ENCODE measurements around the gene SLC9A3. TPM values are rescaled to one million over a fixed set of nuclear protein-coding genes. Genes with fewer than 3 reads are reported as not detected.

The SLC9A3 gene
- total RNA-seq, 1 donor from 2014 or later, result 3.9 TPM

DNA sequence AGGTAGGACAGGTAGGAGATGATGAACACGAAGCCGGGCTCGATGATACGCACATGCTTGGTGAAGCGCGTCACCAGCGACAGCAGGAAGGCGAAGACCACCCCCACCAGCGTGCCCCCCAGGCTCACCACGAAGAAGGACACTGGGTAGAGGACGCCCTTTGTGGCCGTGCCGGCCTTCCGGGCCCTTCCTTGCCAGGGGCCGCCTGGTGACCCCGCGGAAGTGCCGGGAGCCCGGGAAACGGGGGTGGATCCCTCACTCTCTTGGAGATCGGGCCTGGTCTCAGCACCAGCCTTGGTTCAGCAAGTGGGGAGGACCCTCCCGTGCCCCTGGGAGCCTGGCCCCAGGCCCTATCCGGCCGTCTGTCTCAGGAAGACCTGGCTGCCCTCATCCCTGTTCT lies 39.7 kb downstream of the SLC9A3 start:
- intact Hi-C loops (cut with DNase I), result no loop called here
- H3K4me1 ChIP-seq, result no peaks in the 10 kb centered on the region
- DNase-seq (ENCODE audit: extremely low spot score in 2 of 2), result no peak

DNA sequence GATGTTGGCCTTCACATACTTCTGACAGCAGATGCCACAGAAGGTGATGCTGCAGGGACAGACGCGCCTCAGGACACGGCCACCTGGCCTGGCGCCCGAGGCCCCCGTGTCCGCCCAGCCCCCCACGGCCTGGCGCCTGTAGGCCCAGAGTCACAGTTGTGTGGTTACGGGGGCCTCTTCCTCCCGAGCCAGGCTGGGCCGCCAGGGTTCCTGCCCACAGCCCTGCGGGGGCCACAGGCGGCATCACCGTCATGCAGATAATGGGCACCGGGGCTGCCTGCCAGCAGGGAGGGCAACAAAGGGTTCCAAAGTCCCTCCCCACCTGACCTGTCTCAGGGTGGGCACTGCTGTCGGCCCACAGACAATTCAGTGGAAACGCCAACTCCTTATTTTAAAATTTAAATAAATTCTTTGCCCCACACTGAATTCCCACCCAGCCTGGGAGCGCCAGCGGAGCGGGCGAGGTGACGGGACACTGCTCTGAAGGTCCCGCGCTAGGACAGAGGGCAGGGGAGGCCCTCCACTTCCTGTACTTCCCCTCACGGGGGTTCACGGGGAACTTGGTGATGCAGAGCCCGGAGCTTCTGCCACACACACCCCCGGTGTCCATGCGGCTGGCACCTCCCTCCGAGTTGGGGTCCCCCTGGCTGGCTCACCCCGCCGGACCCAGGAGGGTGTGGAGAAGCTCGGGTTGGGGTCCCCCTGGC lies 40.7 kb downstream of the SLC9A3 start:
- H3K27me3 ChIP-seq, result no peaks in the 10 kb centered on the region

More for the DNA sequence above, 39.7 kb downstream of the SLC9A3 start:
- TF ChIP-seq POLR2AphosphoS5 (IDR thresholded peaks at IDR 0.05; ENCODE audit: insufficient read depth in 1 of 2, low read depth in 1 of 2), result no peak
- no peak overlapping the region for H3K27ac ChIP-seq
- H3K9me3 ChIP-seq, result no peaks in the 10 kb centered on the region
- no peak overlapping the region for H3K4me3 ChIP-seq
- H3K36me3 ChIP-seq, result no peaks in the 10 kb centered on the region
- no peaks in the 10 kb centered on the region for H3K27me3 ChIP-seq

GRCh38 chr5:483011-483410 lies 41.2 kb downstream of the SLC9A3 start:
- Histone ChIP-seq H3K9me3 (no peaks in the 10 kb centered on the region), H3K4me1 (no peaks in the 10 kb centered on the region), H3K4me3 (no peak overlapping the region), H3K36me3 (no peaks in the 10 kb centered on the region), H3K27ac (no peak overlapping the region), H3K27me3 (no peaks in the 10 kb centered on the region)
- TF ChIP-seq POLR2A (IDR thresholded peaks at IDR 0.05) (no peak), POLR2AphosphoS5 (IDR thresholded peaks at IDR 0.05; ENCODE audit: insufficient read depth in 1 of 2, low read depth in 1 of 2) (no peak), CTCF (IDR thresholded peaks at IDR 0.05) (no peak)
- DNase-seq (ENCODE audit: extremely low spot score in 2 of 2), result no peak
- intact Hi-C loops (cut with DNase I), result no loop called here

More for the DNA sequence above, 40.7 kb downstream of the SLC9A3 start:
- Histone ChIP-seq H3K4me3 (no peak overlapping the region), H3K27ac (no peak overlapping the region), H3K4me1 (no peaks in the 10 kb centered on the region), H3K9me3 (no peaks in the 10 kb centered on the region), H3K36me3 (no peaks in the 10 kb centered on the region)
- TF ChIP-seq POLR2AphosphoS5 (IDR thresholded peaks at IDR 0.05; ENCODE audit: insufficient read depth in 1 of 2, low read depth in 1 of 2), result no peak
- TF ChIP-seq POLR2A (IDR thresholded peaks at IDR 0.05), result no peak
- no peak for TF ChIP-seq CTCF (IDR thresholded peaks at IDR 0.05)
- no peak for DNase-seq (ENCODE audit: extremely low spot score in 2 of 2)
- intact Hi-C loops (cut with DNase I), result no loop called here

DNA sequence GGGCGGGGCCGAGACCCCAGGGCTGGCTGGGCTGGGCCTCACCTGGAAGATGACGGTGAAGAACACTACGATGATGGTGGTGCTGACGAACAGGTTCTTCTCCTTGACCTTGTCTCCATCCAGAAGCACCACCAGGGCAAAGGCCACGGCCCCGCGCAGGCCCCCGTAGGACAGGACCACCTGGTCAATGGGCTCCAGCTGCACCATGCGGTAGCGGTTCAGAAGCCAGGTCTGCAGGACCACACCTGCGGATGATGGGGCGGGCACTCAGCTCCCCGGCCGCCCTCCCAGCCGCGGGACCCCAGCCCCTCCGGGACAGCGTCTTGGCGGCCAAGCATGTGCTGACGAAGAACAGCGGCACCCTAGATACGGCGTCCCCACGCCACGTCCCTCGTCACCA lies 41.7 kb downstream of the SLC9A3 start:
- Histone ChIP-seq H3K9me3 (no peaks in the 10 kb centered on the region), H3K27me3 (no peaks in the 10 kb centered on the region), H3K36me3 (no peaks in the 10 kb centered on the region), H3K4me3 (no peak overlapping the region), H3K27ac (no peak overlapping the region), H3K4me1 (no peaks in the 10 kb centered on the region)
- TF ChIP-seq CTCF (IDR thresholded peaks at IDR 0.05), result no peak
- no peak for TF ChIP-seq POLR2AphosphoS5 (IDR thresholded peaks at IDR 0.05; ENCODE audit: insufficient read depth in 1 of 2, low read depth in 1 of 2)
- no peak for TF ChIP-seq POLR2A (IDR thresholded peaks at IDR 0.05)
- intact Hi-C loops (cut with DNase I), result no loop called here
- DNase-seq (ENCODE audit: extremely low spot score in 2 of 2), result no peak

DNA sequence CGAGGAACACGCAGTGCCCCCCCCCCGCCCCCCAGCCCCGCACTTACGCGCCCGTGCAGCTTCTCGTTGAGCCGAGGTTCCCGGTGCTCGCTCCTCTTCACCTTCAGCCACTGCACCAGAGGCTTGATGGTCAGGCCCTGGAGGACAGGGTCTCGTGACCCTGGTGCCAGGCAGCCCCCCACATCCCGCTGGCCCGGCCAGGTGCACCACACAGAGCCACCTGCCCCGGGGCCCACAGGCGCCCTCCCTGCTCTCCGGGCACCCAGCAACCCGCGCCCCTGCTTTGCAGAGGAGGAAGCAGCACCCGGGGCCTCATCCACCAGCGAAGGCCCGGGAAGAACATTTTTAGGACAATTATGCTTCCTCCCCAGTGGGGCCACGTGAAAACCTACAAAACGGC lies 42.2 kb downstream of the SLC9A3 start:
- no peak for DNase-seq (ENCODE audit: extremely low spot score in 2 of 2)
- Histone ChIP-seq H3K9me3 (no peaks in the 10 kb centered on the region), H3K4me3 (no peak overlapping the region), H3K27me3 (no peaks in the 10 kb centered on the region), H3K4me1 (no peaks in the 10 kb centered on the region), H3K36me3 (no peaks in the 10 kb centered on the region), H3K27ac (no peak overlapping the region)
- TF ChIP-seq POLR2AphosphoS5 (IDR thresholded peaks at IDR 0.05; ENCODE audit: insufficient read depth in 1 of 2, low read depth in 1 of 2) (no peak), POLR2A (IDR thresholded peaks at IDR 0.05) (no peak), CTCF (IDR thresholded peaks at IDR 0.05) (no peak)
- intact Hi-C loops (cut with DNase I), result no loop called here
